Gastrocnemius medialis (tissue), 4 donors: ENCODE results near the gene LARP4B.

Experiments
- CTCF ChIP-seq, 5 experiments: fragments of 450-650 bp in 3 of 5; fragments of 200-600 bp in 2 of 5; sonication (generic) in 2 of 5; IDR thresholded peaks in 4 of 5; conservative IDR thresholded peaks in 1 of 5; 1 replicate in 4 of 5; 2 replicates in 1 of 5; pipeline ENCODE4 v1.5.1; 2016 to 2019; ENCODE audit warnings: antibody characterized with exemption in 5 of 5, mild to moderate bottlenecking in 3 of 5, moderate library complexity in 3 of 5
- POLR2A ChIP-seq, 2 donors: fragments of 450-650 bp; IDR thresholded peaks; one replicate each; pipeline ENCODE4 v1.6.1; 2017; ENCODE audit warnings: antibody characterized with exemption in 2 of 2, mild to moderate bottlenecking in 2 of 2, moderate library complexity in 2 of 2

GRCh38 chr10:944034-944831 is 12.7 kb upstream of the LARP4B start:
- TF ChIP-seq CTCF (IDR thresholded peaks at IDR 0.05 in 4 of 5, conservative IDR thresholded peaks at IDR 0.05 in 1 of 5) (no peak), POLR2A (IDR thresholded peaks at IDR 0.05) (no peak)
